Mesenchymal stem cell (in vitro differentiated cells and primary cell): Measurements from ENCODE around the gene PDGFD.
A peak's percentile ranks its signal among the peaks of the same experiment; 100 is the strongest.

Experiments used
- DNase-seq: peaks from one replicate; pipeline ENCODE4 v3.0.0-alpha.2; 2013
- H2AFZ ChIP-seq: one replicate; pipeline ENCODE4 v1.6.1; 2013; ENCODE audit warnings: low read depth, mild to moderate bottlenecking, control low read depth, inconsistent platforms, low read length, moderate library complexity
- H2AK5ac ChIP-seq: 2 replicates; pipeline ENCODE4 v1.6.1; 2013; ENCODE audit warnings: low read length, moderate library complexity, mild to moderate bottlenecking, inconsistent platforms; ENCODE audit not compliant: severe bottlenecking
- H2BK120ac ChIP-seq: one replicate; pipeline ENCODE4 v1.6.1; 2013; ENCODE audit warnings: low read depth, mild to moderate bottlenecking, inconsistent platforms, low read length, moderate library complexity
- H2BK12ac ChIP-seq, 2 experiments: one replicate each; pipeline ENCODE4 v1.6.1; 2013; ENCODE audit warnings: inconsistent platforms in 2 of 2, low read length in 2 of 2, mild to moderate bottlenecking in 2 of 2, moderate library complexity in 2 of 2, control low read depth in 1 of 2
- H2BK15ac ChIP-seq: one replicate; pipeline ENCODE4 v1.6.1; 2013; ENCODE audit warnings: mild to moderate bottlenecking, low read depth, inconsistent platforms; ENCODE audit not compliant: poor library complexity, severe bottlenecking
- H2BK5ac ChIP-seq: 2 replicates; pipeline ENCODE4 v1.6.1; 2013; ENCODE audit warnings: low read depth, mild to moderate bottlenecking, low read length, control low read depth, inconsistent platforms; ENCODE audit not compliant: poor library complexity, severe bottlenecking
- H3K14ac ChIP-seq, 2 experiments: one replicate each; pipeline ENCODE4 v1.6.1; 2013; ENCODE audit warnings: inconsistent platforms in 2 of 2, low read length in 2 of 2, control low read depth in 1 of 2, mild to moderate bottlenecking in 1 of 2, moderate library complexity in 1 of 2
- H3K18ac ChIP-seq, 2 experiments: one replicate each; pipeline ENCODE4 v1.6.1; 2013; ENCODE audit warnings: inconsistent platforms in 2 of 2, low read length in 2 of 2, control low read depth in 1 of 2, low read depth in 1 of 2, mild to moderate bottlenecking in 1 of 2
- H3K23ac ChIP-seq, 2 experiments: one replicate each; pipeline ENCODE4 v1.6.1; 2013; ENCODE audit warnings: inconsistent platforms in 2 of 2, low read length in 2 of 2, mild to moderate bottlenecking in 2 of 2, moderate library complexity in 2 of 2, control low read depth in 1 of 2
- H3K27ac ChIP-seq: 2 replicates; pipeline ENCODE4 v1.5.1; 2013; ENCODE audit warnings: mild to moderate bottlenecking, moderate library complexity, low read length, control low read depth, inconsistent platforms; ENCODE audit not compliant: poor library complexity, severe bottlenecking
- H3K27me3 ChIP-seq, 2 experiments: 2 replicates each; pipeline versions ENCODE4 v1.6.1 to v1.7.0; 2013; ENCODE audit warnings: low read length in 2 of 2, mild to moderate bottlenecking in 2 of 2, moderate library complexity in 2 of 2, control low read depth in 1 of 2, inconsistent platforms in 1 of 2; ENCODE audit not compliant: control insufficient read depth in 1 of 2, insufficient read depth in 1 of 2
- H3K36me3 ChIP-seq, 2 experiments: 2 replicates each; pipeline versions ENCODE4 v1.6.1 to v1.7.0; 2013; ENCODE audit warnings: low read length in 2 of 2, control low read depth in 1 of 2, inconsistent platforms in 1 of 2, low read depth in 1 of 2, mild to moderate bottlenecking in 1 of 2; ENCODE audit not compliant: insufficient read depth in 2 of 2, control insufficient read depth in 1 of 2
- H3K4ac ChIP-seq, 2 experiments: one replicate each; pipeline ENCODE4 v1.6.1; 2013; ENCODE audit warnings: inconsistent platforms in 2 of 2, low read length in 2 of 2, mild to moderate bottlenecking in 2 of 2, moderate library complexity in 2 of 2, control low read depth in 1 of 2, low read depth in 1 of 2
- H3K4me1 ChIP-seq: 2 replicates; pipeline ENCODE4 v1.6.1; 2013; ENCODE audit warnings: low read depth, low read length, control low read depth; ENCODE audit not compliant: control insufficient read depth, insufficient read depth
- H3K4me2 ChIP-seq: 2 replicates; pipeline ENCODE4 v1.6.1; 2013; ENCODE audit warnings: low read length, mild to moderate bottlenecking, inconsistent platforms; ENCODE audit not compliant: poor library complexity, severe bottlenecking
- H3K4me3 ChIP-seq, 2 experiments: 2 replicates each; pipeline versions ENCODE4 v1.5.1 to v1.7.0; 2013; ENCODE audit warnings: low read length in 2 of 2, mild to moderate bottlenecking in 2 of 2, control low read depth in 1 of 2, low read depth in 1 of 2; ENCODE audit not compliant: insufficient read depth in 1 of 2
- H3K79me1 ChIP-seq: replicated peaks from 2 replicates; pipeline ENCODE4 v1.6.1; 2013; ENCODE audit warnings: mild to moderate bottlenecking, control low read depth, low read length, inconsistent platforms; ENCODE audit not compliant: poor library complexity, severe bottlenecking
- H3K9ac ChIP-seq: 2 replicates; pipeline ENCODE4 v1.7.0; 2013; ENCODE audit warnings: mild to moderate bottlenecking, low read length, moderate library complexity
- H3K9me3 ChIP-seq: 2 replicates; pipeline ENCODE4 v1.7.0; 2013; ENCODE audit warnings: mild to moderate bottlenecking, low read length; ENCODE audit not compliant: control insufficient read depth
- H4K8ac ChIP-seq: one replicate; pipeline ENCODE4 v1.6.1; 2013; ENCODE audit warnings: inconsistent platforms, mild to moderate bottlenecking, low read length, moderate library complexity
- H4K91ac ChIP-seq: one replicate; pipeline ENCODE4 v1.6.1; 2013; ENCODE audit warnings: mild to moderate bottlenecking, low read length, inconsistent platforms
- WGBS: methylation state at CpG from one replicate; pipeline ENCODE4 v1.1.7; 2013; ENCODE audit warnings: mixed read lengths; 5-methylcytosine and 5-hydroxymethylcytosine counted together

The PDGFD gene

GRCh38 chr11:103910721-103911120 is 253.2 kb downstream of the PDGFD start:
- H3K23ac ChIP-seq: no peak overlapping the region
- 81% methylated on average over 4 of the region's 7 CpGs for WGBS

GRCh38 chr11:103907548-103908455 is 256.1 kb downstream of the PDGFD start:
- Histone ChIP-seq H2AFZ (no peak overlapping the region), H3K4me3 (no peak overlapping the region), H3K79me1 (no peaks in the 10 kb centered on the region), H3K9ac (peak overlapping the region; percentile 45), H2BK5ac (no peak overlapping the region), H4K8ac (no peak overlapping the region), H2BK120ac (no peak overlapping the region), H2BK12ac (no peak overlapping the region), H3K14ac (no peak overlapping the region), H3K9me3 (no peaks in the 10 kb centered on the region), H3K27me3 (no peaks in the 10 kb centered on the region), H3K23ac (no peak overlapping the region), H3K4me1 (no peaks in the 10 kb centered on the region), H3K4me2 (no peak overlapping the region), H3K27ac (peak overlapping the region; percentile 73), H3K18ac (no peak overlapping the region), H3K36me3 (no peaks in the 10 kb centered on the region), H2BK15ac (no peak overlapping the region), H3K4ac (no peak overlapping the region), H4K91ac (no peak overlapping the region), H2AK5ac (no peak overlapping the region)
- DNase-seq: peak; percentile 66
- WGBS: 0% methylated on average over 2 of the region's 3 CpGs

More at GRCh38 chr11:103910721-103911120, 253.2 kb downstream of the PDGFD start:
- H3K4me2 ChIP-seq: no peak overlapping the region
- H2BK15ac ChIP-seq: no peak overlapping the region
- no peak overlapping the region for H3K27ac ChIP-seq
- H2AFZ ChIP-seq: no peak overlapping the region
- no peak overlapping the region for H3K4me3 ChIP-seq
- no peak overlapping the region for H2BK12ac ChIP-seq
- no peak for DNase-seq
- no peaks in the 10 kb centered on the region for H3K4me1 ChIP-seq
- H4K91ac ChIP-seq: no peak overlapping the region
- H2BK120ac ChIP-seq: no peak overlapping the region
- H3K36me3 ChIP-seq: no peaks in the 10 kb centered on the region
- H3K4ac ChIP-seq: no peak overlapping the region
- no peaks in the 10 kb centered on the region for H3K27me3 ChIP-seq
- H3K9me3 ChIP-seq: no peaks in the 10 kb centered on the region
- H3K18ac ChIP-seq: no peak overlapping the region
- H2BK5ac ChIP-seq: no peak overlapping the region
- H4K8ac ChIP-seq: no peak overlapping the region
- no peak overlapping the region for H2AK5ac ChIP-seq
- no peak overlapping the region for H3K9ac ChIP-seq
- no peaks in the 10 kb centered on the region for H3K79me1 ChIP-seq
- H3K14ac ChIP-seq: no peak overlapping the region

GRCh38 chr11:103907136-103907535 is 256.8 kb downstream of the PDGFD start:
- H3K4me2 ChIP-seq: no peak overlapping the region
- no peak overlapping the region for H3K18ac ChIP-seq
- no peak overlapping the region for H3K4ac ChIP-seq
- H2BK12ac ChIP-seq: no peak overlapping the region
- no peak overlapping the region for H3K4me3 ChIP-seq
- H3K14ac ChIP-seq: no peak overlapping the region
- no peak overlapping the region for H3K9ac ChIP-seq
- no peak overlapping the region for H2BK15ac ChIP-seq
- no peak overlapping the region for H2BK5ac ChIP-seq
- WGBS: 89% methylated on average over 2 of the region's 4 CpGs
- H3K27ac ChIP-seq: no peak overlapping the region
- H3K4me1 ChIP-seq: no peaks in the 10 kb centered on the region
- H3K36me3 ChIP-seq: no peaks in the 10 kb centered on the region
- no peaks in the 10 kb centered on the region for H3K9me3 ChIP-seq
- no peaks in the 10 kb centered on the region for H3K27me3 ChIP-seq
- H2BK120ac ChIP-seq: no peak overlapping the region
- DNase-seq: no peak
- H2AK5ac ChIP-seq: no peak overlapping the region
- H3K79me1 ChIP-seq: no peaks in the 10 kb centered on the region
- H4K91ac ChIP-seq: no peak overlapping the region
- no peak overlapping the region for H3K23ac ChIP-seq
- no peak overlapping the region for H4K8ac ChIP-seq
- H2AFZ ChIP-seq: no peak overlapping the region

- no peak overlapping the region for H3K23ac ChIP-seq
- WGBS: no CpG with 5 or more reads among the region's 1 CpG
- H2BK15ac ChIP-seq: no peak overlapping the region
- no peak overlapping the region for H3K18ac ChIP-seq
- H2BK5ac ChIP-seq: no peak overlapping the region
- H3K27ac ChIP-seq: no peak overlapping the region
- H4K8ac ChIP-seq: no peak overlapping the region
- H3K36me3 ChIP-seq: no peaks in the 10 kb centered on the region
- H3K9me3 ChIP-seq: no peaks in the 10 kb centered on the region
- H3K9ac ChIP-seq: no peak overlapping the region
- no peak overlapping the region for H3K4me2 ChIP-seq
- no peaks in the 10 kb centered on the region for H3K4me1 ChIP-seq
- no peak overlapping the region for H3K4ac ChIP-seq
- no peak overlapping the region for H4K91ac ChIP-seq
- no peak overlapping the region for H2AK5ac ChIP-seq
- H3K4me3 ChIP-seq: no peak overlapping the region
- H2AFZ ChIP-seq: no peak overlapping the region
- no peaks in the 10 kb centered on the region for H3K27me3 ChIP-seq
- no peak overlapping the region for H2BK120ac ChIP-seq
- H2BK12ac ChIP-seq: no peak overlapping the region
- DNase-seq: no peak
- H3K14ac ChIP-seq: no peak overlapping the region
- H3K79me1 ChIP-seq: no peaks in the 10 kb centered on the region
Measured at GRCh38 chr11:103906291-103906867, 257.6 kb downstream of the PDGFD start.
